ENCODE measurements around the gene ZWILCH. TPM values are rescaled to one million over a fixed set of nuclear protein-coding genes. Genes with fewer than 3 reads are reported as not detected.

The ZWILCH gene
- total and polyA plus RNA-seq, 2 donors (not counting 3 experiments of a cell fraction or from before 2014, with no cell fraction given), result 9.3 to 28.8 TPM

DNA sequence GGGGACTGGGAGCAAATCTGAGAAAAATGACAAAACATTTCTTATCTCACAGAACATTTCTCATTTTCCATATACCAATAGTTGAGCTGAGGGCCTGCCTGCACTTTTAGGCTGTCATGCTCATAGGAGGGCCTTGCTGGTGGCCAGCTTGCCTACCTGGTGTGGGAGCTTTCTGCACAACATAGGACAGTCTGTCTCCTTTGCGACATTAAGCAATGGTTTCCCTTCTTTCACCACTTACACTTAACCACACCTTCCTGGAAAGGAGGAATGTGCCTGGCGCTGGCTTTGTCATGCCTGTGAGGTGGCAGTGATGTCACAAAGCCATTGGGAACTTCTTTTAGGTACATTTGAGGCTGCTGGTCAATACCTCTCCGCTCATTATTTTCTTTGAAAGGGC lies 13.3 kb upstream of the ZWILCH start:
- Histone ChIP-seq H3K36me3 (ENCODE audit: control insufficient read depth in 2 of 2, extremely low read depth in 1 of 2, insufficient read depth in 2 of 2, low read length in 2 of 2) (peaks cover 9 to 30% of the 10 kb centered on the region in 2 experiments), H2AFZ (ENCODE audit: low read depth, low read length) (no peak overlapping the region), H3K9me1 (replicated peaks; ENCODE audit: control insufficient read depth, extremely low read depth, insufficient read depth, low read length) (no peaks in the 10 kb centered on the region), H3K4me1 (ENCODE audit: control insufficient read depth, extremely low read depth, insufficient read depth, low read length) (peaks cover under 1% of the 10 kb centered on the region), H3K27me3 (ENCODE audit: control insufficient read depth in 2 of 2, insufficient read depth in 2 of 2, low read length in 2 of 2) (no peaks in the 10 kb centered on the region), H3K79me2 (ENCODE audit: control insufficient read depth, insufficient read depth, low read length) (peaks cover 2% of the 10 kb centered on the region), H3K9ac (replicated peaks; ENCODE audit: extremely low read depth, insufficient read depth, low read length) (no peak overlapping the region), H3K4me3 (replicated peaks in 1 of 3; ENCODE audit: insufficient read depth in 1 of 3, low read depth in 1 of 3, low read length in 3 of 3) (no peak overlapping the region), H4K20me1 (replicated peaks; ENCODE audit: control insufficient read depth, extremely low read depth, insufficient read depth, low read length) (no peaks in the 10 kb centered on the region), H3K4me2 (ENCODE audit: insufficient read depth, low read length) (no peak overlapping the region), H3K27ac (ENCODE audit: insufficient read depth, low read depth, low read length) (no peak overlapping the region), H3K9me3 (replicated peaks; ENCODE audit: control insufficient read depth, insufficient read depth, low read length) (no peaks in the 10 kb centered on the region)
- ChIA-PET POLR2A (no interaction called here), CTCF (interaction anchor here (1.0 kb wide), 1 partner anchor 20 kb away, joined by 3 read pairs; no protein-coding TSS in a partner anchor)
- TF ChIP-seq POLR2AphosphoS5 (IDR thresholded peaks at IDR 0.05; ENCODE audit: insufficient read depth, low read depth, low read length), result no peak
- TF ChIP-seq EZH2 (IDR thresholded peaks at IDR 0.05; ENCODE audit: borderline replicate concordance, low read depth, low read length, severe bottlenecking), result no peak
- TF ChIP-seq CTCF (IDR thresholded peaks at IDR 0.05; ENCODE audit: extremely low read depth in 1 of 2, insufficient read depth in 1 of 2, low read depth in 1 of 2, low read length in 2 of 2), result no peak
- intact Hi-C loops (cut with micrococcal nuclease), result loop anchor here (10.0 kb wide), 1 partner anchor 507 kb away; no protein-coding TSS in a partner anchor
- dilution Hi-C loops (cut with MboI; ENCODE audit: extremely low pct_ligation_motif_present, low sequenced_read_pairs), result no loop called here
- FAIRE-seq (no peak), DNase-seq (ENCODE audit: low read depth, low spot score) (no peak)
- no TSS peak for BruUV-seq (replicated peaks)

DNA sequence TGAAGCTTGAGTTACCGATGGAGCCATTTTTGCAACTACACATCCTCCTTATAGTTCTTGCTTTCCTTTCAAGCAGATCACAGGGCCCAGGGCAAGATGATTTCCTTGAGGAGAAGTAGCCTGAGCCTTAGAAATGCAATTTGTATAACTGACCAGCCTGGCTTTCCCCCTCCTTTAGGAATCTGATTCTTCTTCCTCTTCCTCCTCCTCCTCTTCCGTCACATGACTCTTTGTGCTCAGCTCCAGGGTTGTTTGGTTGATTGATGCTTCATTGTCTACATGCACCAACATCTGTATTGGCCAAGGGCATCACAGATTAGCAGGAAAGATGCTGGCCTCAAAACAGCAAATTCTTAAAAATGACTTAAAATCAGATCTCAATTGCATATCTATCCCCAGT lies 10.9 kb upstream of the ZWILCH start:
- H3K27ac ChIP-seq (ENCODE audit: insufficient read depth, low read depth, low read length), result no peak overlapping the region
- H3K79me2 ChIP-seq (ENCODE audit: control insufficient read depth, insufficient read depth, low read length), result peaks cover 6% of the 10 kb centered on the region
- H2AFZ ChIP-seq (ENCODE audit: low read depth, low read length), result no peak overlapping the region
- dilution Hi-C loops (cut with MboI; ENCODE audit: extremely low pct_ligation_motif_present, low sequenced_read_pairs) (no loop called here), intact Hi-C loops (cut with micrococcal nuclease) (loop anchor here (10.0 kb wide), 1 partner anchor 509 kb away; no protein-coding TSS in a partner anchor)
- H3K9me1 ChIP-seq (replicated peaks; ENCODE audit: control insufficient read depth, extremely low read depth, insufficient read depth, low read length), result no peaks in the 10 kb centered on the region
- H3K4me3 ChIP-seq (replicated peaks in 1 of 3; ENCODE audit: insufficient read depth in 1 of 3, low read depth in 1 of 3, low read length in 3 of 3), result no peak overlapping the region
- FAIRE-seq, result no peak
- ChIA-PET POLR2A (no interaction called here), CTCF (no interaction called here)
- H3K9ac ChIP-seq (replicated peaks; ENCODE audit: extremely low read depth, insufficient read depth, low read length), result no peak overlapping the region
- peaks cover 4% of the 10 kb centered on the region for H3K4me1 ChIP-seq (ENCODE audit: control insufficient read depth, extremely low read depth, insufficient read depth, low read length)
- peaks cover 14 to 23% of the 10 kb centered on the region in 2 experiments for H3K36me3 ChIP-seq (ENCODE audit: control insufficient read depth in 2 of 2, extremely low read depth in 1 of 2, insufficient read depth in 2 of 2, low read length in 2 of 2)
- DNase-seq (ENCODE audit: low read depth, low spot score), result no peak
- peaks cover 3% of the 10 kb centered on the region for H4K20me1 ChIP-seq (replicated peaks; ENCODE audit: control insufficient read depth, extremely low read depth, insufficient read depth, low read length)
- H3K9me3 ChIP-seq (replicated peaks; ENCODE audit: control insufficient read depth, insufficient read depth, low read length), result no peaks in the 10 kb centered on the region
- no TSS peak for BruUV-seq (replicated peaks)
- TF ChIP-seq FOS (IDR thresholded peaks at IDR 0.05; ENCODE audit: borderline replicate concordance, insufficient read depth, low read length) (no peak), JUN (IDR thresholded peaks at IDR 0.05; ENCODE audit: borderline replicate concordance, insufficient read depth, insufficient read length, low read depth) (no peak), POLR2AphosphoS5 (IDR thresholded peaks at IDR 0.05; ENCODE audit: insufficient read depth, low read depth, low read length) (no peak), CTCF (IDR thresholded peaks at IDR 0.05; ENCODE audit: extremely low read depth in 1 of 2, insufficient read depth in 1 of 2, low read depth in 1 of 2, low read length in 2 of 2) (no peak), POLR2A (IDR thresholded peaks at IDR 0.05; ENCODE audit: low read depth, low read length) (no peak), MYC (IDR thresholded peaks at IDR 0.05; ENCODE audit: low read depth, low read length) (no peak)
- TF ChIP-seq, protein P1, sequence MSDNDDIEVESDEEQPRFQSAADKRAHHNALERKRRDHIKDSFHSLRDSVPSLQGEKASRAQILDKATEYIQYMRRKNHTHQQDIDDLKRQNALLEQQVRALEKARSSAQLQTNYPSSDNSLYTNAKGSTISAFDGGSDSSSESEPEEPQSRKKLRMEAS (IDR thresholded peaks at IDR 0.05; ENCODE audit: insufficient read depth, insufficient read length), result no peak
- H3K4me2 ChIP-seq (ENCODE audit: insufficient read depth, low read length), result no peak overlapping the region
- H3K27me3 ChIP-seq (ENCODE audit: control insufficient read depth in 2 of 2, insufficient read depth in 2 of 2, low read length in 2 of 2), result no peaks in the 10 kb centered on the region

Data from endothelial cell of umbilical vein (primary cell).